ENCODE measurements around the gene ATF7IP2. TPM values are rescaled to one million over a fixed set of nuclear protein-coding genes. Genes with fewer than 3 reads are reported as not detected.
A peak's percentile ranks its signal among the peaks of the same experiment; 100 is the strongest.

Gene ATF7IP2
- total and polyA plus RNA-seq, 9 of the 15 experiments (the other 6 are each of a cell fraction or from before 2014, with no cell fraction given), result 131 to 515 (median 196) TPM

DNA sequence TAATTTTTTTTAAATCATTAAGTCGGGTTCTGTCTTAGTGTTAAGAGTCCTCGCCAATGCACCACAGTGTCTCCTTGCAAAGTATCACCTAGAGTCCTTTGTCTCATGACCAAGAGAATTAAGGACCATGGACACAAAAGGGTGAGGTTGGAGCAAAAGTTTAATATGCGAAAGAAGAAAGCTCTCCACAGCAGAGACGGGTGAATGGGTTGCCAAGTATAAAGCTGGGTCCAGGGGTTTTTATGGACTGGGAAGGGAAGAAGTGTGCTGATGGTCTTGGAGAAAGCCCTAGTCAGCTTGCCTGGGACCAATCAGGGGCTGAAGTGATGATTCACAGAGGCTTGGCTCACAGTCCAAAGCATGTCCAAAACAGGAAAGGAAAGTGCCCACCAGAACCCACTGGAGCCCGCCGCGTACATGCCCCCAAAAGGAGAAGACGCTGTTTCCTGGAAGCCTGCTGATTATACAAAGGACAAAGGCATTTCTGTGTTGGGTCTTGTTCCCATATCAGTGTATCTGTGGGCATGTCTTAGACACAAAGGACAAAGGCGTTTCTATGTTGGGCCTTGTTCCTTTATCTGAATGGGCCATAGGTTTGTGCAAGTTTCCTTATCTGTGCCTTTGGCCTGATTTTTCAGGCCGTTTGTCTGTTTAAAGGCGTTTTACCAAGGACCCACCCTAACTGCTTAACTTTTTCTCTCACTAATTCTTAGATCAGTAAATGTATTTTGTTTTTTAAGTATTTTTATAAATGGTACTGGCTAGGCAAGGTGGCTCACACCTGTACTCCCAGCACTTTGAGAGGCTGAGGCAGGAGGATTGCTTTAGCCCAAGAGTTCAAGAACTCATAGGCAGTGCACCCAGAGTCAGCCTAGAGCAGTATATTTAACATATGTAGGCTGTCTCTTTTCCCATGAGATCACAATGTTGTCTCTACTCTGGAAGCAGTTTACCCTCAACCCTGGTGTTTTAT lies 28.7 kb upstream of the ATF7IP2 start (continued):
- TF ChIP-seq EHMT2 (IDR thresholded peaks at IDR 0.05) (peak; percentile 44; the same call in 1 of the 2 replicates), PRMT5 (CRISPR knock-in tag; IDR thresholded peaks at IDR 0.05) (no peak), ZNF586 (CRISPR knock-in tag; conservative IDR thresholded peaks at IDR 0.05) (no peak), ZNF561 (CRISPR knock-in tag; conservative IDR thresholded peaks at IDR 0.05) (no peak), JUNB (CRISPR knock-in tag; conservative IDR thresholded peaks at IDR 0.05) (no peak), ZNF408 (CRISPR knock-in tag; IDR thresholded peaks at IDR 0.05; ENCODE audit: low read depth) (no peak), BHLHE40 (IDR thresholded peaks at IDR 0.05; ENCODE audit: low read length) (no peak), PHB (CRISPR knock-in tag; IDR thresholded peaks at IDR 0.05) (no peak), BRD9 (IDR thresholded peaks at IDR 0.05; ENCODE audit: low read depth, partially characterized antibody) (no peak), SAP30 (IDR thresholded peaks at IDR 0.05; ENCODE audit: borderline replicate concordance, insufficient read depth, low read depth, low read length, poor library complexity, severe bottlenecking) (no peak), TEAD1 (CRISPR knock-in tag; IDR thresholded peaks at IDR 0.05) (peak in 1 of 2 experiments; percentile 79; a peak in 1 of 4 replicates), NCOR1 (IDR thresholded peaks at IDR 0.05) (peak; percentile 86), ZNF764 (CRISPR knock-in tag; IDR thresholded peaks at IDR 0.05; ENCODE audit: low read depth) (no peak), EP400 (IDR thresholded peaks at IDR 0.05) (no peak), NCOA2 (IDR thresholded peaks at IDR 0.05; ENCODE audit: partially characterized antibody in 2 of 2) (no peak), ZNF668 (CRISPR knock-in tag; IDR thresholded peaks at IDR 0.05) (no peak)
- TF ChIP-seq, protein P1, sequence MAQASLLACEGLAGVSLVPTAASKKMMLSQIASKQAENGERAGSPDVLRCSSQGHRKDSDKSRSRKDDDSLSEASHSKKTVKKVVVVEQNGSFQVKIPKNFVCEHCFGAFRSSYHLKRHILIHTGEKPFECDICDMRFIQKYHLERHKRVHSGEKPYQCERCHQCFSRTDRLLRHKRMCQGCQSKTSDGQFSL (CRISPR knock-in tag; IDR thresholded peaks at IDR 0.05), result no peak
- TF ChIP-seq, protein P1 (tag; IDR thresholded peaks at IDR 0.05), result no peak
- TF ChIP-seq, protein P2, sequence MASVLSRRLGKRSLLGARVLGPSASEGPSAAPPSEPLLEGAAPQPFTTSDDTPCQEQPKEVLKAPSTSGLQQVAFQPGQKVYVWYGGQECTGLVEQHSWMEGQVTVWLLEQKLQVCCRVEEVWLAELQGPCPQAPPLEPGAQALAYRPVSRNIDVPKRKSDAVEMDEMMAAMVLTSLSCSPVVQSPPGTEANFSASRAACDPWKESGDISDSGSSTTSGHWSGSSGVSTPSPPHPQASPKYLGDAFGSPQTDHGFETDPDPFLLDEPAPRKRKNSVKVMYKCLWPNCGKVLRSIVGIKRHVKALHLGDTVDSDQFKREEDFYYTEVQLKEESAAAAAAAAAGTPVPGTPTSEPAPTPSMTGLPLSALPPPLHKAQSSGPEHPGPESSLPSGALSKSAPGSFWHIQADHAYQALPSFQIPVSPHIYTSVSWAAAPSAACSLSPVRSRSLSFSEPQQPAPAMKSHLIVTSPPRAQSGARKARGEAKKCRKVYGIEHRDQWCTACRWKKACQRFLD (CRISPR knock-in tag; IDR thresholded peaks at IDR 0.05), result peak; percentile 62
- TF ChIP-seq, protein P3, sequence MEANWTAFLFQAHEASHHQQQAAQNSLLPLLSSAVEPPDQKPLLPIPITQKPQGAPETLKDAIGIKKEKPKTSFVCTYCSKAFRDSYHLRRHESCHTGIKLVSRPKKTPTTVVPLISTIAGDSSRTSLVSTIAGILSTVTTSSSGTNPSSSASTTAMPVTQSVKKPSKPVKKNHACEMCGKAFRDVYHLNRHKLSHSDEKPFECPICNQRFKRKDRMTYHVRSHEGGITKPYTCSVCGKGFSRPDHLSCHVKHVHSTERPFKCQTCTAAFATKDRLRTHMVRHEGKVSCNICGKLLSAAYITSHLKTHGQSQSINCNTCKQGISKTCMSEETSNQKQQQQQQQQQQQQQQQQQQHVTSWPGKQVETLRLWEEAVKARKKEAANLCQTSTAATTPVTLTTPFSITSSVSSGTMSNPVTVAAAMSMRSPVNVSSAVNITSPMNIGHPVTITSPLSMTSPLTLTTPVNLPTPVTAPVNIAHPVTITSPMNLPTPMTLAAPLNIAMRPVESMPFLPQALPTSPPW (CRISPR knock-in tag; IDR thresholded peaks at IDR 0.05), result peak; percentile 49; the same call in 1 of the 2 replicates
- TF ChIP-seq, protein P4, sequence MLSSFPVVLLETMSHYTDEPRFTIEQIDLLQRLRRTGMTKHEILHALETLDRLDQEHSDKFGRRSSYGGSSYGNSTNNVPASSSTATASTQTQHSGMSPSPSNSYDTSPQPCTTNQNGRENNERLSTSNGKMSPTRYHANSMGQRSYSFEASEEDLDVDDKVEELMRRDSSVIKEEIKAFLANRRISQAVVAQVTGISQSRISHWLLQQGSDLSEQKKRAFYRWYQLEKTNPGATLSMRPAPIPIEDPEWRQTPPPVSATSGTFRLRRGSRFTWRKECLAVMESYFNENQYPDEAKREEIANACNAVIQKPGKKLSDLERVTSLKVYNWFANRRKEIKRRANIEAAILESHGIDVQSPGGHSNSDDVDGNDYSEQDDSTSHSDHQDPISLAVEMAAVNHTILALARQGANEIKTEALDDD (IDR thresholded peaks at IDR 0.05), result peak; percentile 44; the same call in 1 of the 2 replicates
- TF ChIP-seq, protein P5, sequence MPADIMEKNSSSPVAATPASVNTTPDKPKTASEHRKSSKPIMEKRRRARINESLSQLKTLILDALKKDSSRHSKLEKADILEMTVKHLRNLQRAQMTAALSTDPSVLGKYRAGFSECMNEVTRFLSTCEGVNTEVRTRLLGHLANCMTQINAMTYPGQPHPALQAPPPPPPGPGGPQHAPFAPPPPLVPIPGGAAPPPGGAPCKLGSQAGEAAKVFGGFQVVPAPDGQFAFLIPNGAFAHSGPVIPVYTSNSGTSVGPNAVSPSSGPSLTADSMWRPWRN (IDR thresholded peaks at IDR 0.05; ENCODE audit: low read depth), result no peak
